GM12865 (cell line): ENCODE results near the gene TMCC1.
A peak's percentile ranks its signal among the peaks of the same experiment; 100 is the strongest.
"Not testable (repeated sequence)": the region's sequence is repeated elsewhere in the genome, so short reads cannot be mapped to it uniquely, and the experiment has no call there.

Experiments used
- DNase-seq: peaks from one replicate; pipeline ENCODE4 v3.0.0; 2010; ENCODE audit warnings: low read depth
- H3K4me3 ChIP-seq: 2 replicates; pipeline ENCODE4 v1.5.1; 2011; ENCODE audit warnings: mild to moderate bottlenecking, low read depth, low read length, control low read depth
- CTCF ChIP-seq: IDR thresholded peaks from 2 replicates; pipeline ENCODE4 v1.5.1; 2011; ENCODE audit warnings: low read length, control low read depth, low read depth, inconsistent platforms; ENCODE audit not compliant: insufficient read depth; ENCODE audit errors: missing control alignments

The TMCC1 gene

DNA sequence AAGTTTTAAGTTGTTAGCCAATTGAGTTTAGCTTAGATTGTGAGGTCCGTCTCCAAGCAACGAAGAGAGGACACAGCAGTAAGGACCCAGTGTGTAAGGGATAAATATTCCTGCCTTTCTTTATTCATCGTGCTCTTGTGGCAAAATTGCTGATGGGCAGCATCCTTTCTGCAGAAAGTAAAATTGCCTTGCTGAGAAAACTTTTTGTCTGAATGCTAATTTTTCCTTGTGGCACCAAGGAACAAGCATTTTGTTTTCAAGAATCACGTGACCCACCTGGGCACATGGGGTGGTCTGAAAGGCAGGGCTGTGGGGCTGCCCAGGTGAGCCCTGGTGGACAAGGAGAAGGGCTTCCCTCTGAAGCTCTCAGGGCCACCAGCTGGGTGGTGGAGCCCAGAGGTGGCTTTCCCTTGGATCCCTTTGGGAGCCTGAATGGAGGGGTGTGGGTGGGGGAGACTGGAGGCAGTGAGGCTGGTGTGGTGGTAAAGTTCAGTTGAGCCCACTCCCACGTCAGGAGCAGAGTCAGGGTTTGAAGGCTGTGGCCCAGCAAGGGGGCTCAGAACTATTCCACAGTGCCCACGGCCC lies 24.0 kb upstream of the TMCC1 start:
- DNase-seq: no peak
- no peak overlapping the region for H3K4me3 ChIP-seq
- no peak for TF ChIP-seq CTCF

GRCh38 chr3:129913618-129914017 lies 20.1 kb upstream of the TMCC1 start:
- TF ChIP-seq CTCF: no peak
- DNase-seq: no peak
- H3K4me3 ChIP-seq: no peak overlapping the region

- DNase-seq: no peak
- no peak for TF ChIP-seq CTCF
- H3K4me3 ChIP-seq: no peak overlapping the region
Measured at GRCh38 chr3:129911261-129911861, 17.9 kb upstream of the TMCC1 start.

DNA sequence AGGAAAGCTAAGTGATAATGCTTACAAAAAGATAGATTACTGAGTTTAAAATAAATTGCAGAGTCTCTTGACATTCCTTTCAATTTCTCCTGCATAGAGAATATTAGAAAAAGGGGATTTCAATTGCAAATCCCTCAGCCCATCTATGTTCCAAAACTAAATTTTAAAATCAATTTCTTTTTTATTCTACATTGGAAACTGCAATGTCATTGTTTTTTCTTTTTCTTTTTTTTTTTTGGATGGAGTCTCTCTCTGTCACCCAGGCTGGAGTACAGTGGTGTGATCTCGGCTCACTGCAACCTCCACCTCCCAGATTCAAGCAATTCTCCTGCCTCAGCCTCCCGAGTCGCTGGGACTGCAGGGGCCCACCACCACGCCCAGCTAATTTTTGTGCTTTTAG lies 15.7 kb upstream of the TMCC1 start:
- H3K4me3 ChIP-seq, DNase-seq: not testable (repeated sequence)

GRCh38 chr3:129908417-129908816 lies 14.9 kb upstream of the TMCC1 start:
- no peak overlapping the region for H3K4me3 ChIP-seq
- no peak for DNase-seq
- TF ChIP-seq CTCF: no peak

DNA sequence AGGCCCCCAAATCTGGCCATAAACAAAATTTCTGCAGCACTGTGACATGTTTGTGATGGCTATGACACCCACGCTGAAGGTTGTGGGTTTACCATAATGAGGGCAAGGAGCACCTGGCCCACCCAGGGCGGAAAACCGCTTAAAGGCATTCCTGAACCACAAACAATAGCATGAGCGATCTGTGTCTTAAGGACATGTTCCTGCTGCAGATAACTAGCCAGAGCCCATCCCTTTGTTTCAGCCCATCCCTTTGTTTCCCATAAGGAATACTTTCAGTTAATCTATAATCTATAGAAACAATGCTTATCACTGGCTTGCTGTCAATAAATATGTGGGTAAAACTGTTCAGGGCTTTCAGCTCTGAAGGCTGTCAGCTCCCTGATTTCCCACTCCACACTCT lies 7.8 kb upstream of the TMCC1 start:
- not testable (repeated sequence) for H3K4me3 ChIP-seq, DNase-seq

DNA sequence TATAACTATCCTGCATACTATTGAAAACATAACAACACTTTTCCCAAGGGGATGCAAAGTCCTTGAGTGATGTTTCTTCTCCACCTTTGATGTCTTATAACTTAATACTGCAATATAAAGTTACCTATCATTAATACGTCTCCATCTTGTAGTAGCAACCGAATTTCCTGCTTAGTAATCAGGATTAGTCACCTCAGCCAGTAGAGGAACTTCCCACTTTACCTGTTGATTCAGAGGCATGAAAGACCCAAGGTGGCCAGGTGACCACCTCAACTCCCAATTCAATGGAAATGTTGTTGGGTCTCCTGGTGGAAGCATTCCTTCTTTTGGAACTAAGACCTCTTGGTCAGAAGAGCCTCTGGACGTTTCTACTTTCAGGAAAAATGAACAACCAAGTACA lies 3.5 kb upstream of the TMCC1 start:
- TF ChIP-seq CTCF: no peak
- DNase-seq: no peak

DNA sequence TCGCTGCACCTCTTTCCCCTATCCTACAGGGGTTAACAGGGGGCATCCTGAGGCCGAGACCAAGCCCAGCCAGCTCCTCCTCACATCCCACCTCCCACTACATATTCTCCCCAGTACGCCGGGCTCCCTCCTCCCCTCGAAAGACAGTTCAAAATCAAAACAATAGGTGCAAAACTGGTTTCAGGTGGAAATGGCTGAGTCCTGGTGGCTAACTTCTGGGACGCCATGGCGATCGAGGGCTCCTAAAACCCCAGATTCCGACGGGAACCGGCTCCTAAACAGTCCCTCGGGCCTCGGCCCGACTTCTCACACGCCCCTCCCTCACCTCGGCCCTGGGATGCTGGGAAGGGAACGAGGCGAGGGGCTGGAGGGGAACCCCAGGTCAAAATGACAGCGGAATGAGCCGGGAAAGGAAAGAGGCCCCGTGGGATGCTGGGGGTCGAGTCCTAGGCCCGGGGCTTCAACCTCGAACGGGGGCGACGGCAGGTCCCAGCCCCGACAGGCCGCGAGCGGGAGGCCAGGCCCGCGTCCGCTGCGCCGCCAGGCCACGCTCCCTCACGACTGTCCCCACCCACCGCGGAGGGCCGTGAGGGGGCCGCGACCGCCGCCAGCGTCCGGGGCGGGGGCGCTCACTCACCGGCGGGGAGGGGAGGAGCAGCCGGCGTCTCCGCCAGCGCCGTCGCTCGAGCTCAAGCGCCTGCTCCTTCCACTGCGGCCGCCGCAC lies 492 bp downstream of the TMCC1 start:
- no peak for TF ChIP-seq CTCF
- H3K4me3 ChIP-seq: peak overlapping the region; percentile 100
- peak; percentile 87 for DNase-seq

More for the DNA sequence above, 3.5 kb upstream of the TMCC1 start:
- H3K4me3 ChIP-seq: no peak overlapping the region
